ENCODE data around the gene CPSF2.

CPSF2 gene

DNA sequence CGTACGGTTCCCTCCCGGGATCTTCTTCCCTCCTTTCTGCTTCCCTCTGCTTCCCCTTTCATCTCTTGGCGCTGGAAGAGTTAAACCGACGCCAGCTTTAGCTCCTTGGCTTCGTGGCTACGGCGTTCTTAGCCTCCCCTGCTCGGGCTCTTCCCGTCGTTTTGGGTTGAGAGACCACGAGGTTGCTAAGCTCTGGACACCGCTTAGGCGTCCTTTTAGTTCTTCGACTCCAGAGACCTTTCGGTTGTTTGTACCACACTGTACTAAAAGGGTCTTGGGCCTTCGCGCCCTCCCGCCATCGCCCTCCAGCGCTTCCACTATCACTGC lies 545 bp downstream of the CPSF2 start:
- Histone ChIP-seq H4K20me1 (ENCODE audit: insufficient read depth) (no peaks in the 10 kb centered on the region), H3K4me2 (peak overlapping the region; percentile 78), H3K27me3 (ENCODE audit: insufficient read depth, low read depth) (no peaks in the 10 kb centered on the region), H3K36me3 (ENCODE audit: insufficient read depth) (no peaks in the 10 kb centered on the region), H3K79me2 (ENCODE audit: insufficient read depth, low read depth) (peaks cover 14% of the 10 kb centered on the region; the same call in 1 of the 2 replicates), H3K27ac (peak overlapping the region; percentile 89), H3K4me3 (IDR thresholded peaks at IDR 0.05; ENCODE audit: insufficient read depth, low read depth, low read length) (no peak overlapping the region), H3K9ac (peak overlapping the region; percentile 100), H3K4me1 (ENCODE audit: low read depth, poor library complexity, severe bottlenecking) (peaks cover 43% of the 10 kb centered on the region), H2AFZ (ENCODE audit: low read depth) (peak overlapping the region; percentile 73)
- TF ChIP-seq, protein P1, sequence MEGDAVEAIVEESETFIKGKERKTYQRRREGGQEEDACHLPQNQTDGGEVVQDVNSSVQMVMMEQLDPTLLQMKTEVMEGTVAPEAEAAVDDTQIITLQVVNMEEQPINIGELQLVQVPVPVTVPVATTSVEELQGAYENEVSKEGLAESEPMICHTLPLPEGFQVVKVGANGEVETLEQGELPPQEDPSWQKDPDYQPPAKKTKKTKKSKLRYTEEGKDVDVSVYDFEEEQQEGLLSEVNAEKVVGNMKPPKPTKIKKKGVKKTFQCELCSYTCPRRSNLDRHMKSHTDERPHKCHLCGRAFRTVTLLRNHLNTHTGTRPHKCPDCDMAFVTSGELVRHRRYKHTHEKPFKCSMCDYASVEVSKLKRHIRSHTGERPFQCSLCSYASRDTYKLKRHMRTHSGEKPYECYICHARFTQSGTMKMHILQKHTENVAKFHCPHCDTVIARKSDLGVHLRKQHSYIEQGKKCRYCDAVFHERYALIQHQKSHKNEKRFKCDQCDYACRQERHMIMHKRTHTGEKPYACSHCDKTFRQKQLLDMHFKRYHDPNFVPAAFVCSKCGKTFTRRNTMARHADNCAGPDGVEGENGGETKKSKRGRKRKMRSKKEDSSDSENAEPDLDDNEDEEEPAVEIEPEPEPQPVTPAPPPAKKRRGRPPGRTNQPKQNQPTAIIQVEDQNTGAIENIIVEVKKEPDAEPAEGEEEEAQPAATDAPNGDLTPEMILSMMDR (conservative IDR thresholded peaks at IDR 0.05; ENCODE audit: low read depth, low read length) = no peak

DNA sequence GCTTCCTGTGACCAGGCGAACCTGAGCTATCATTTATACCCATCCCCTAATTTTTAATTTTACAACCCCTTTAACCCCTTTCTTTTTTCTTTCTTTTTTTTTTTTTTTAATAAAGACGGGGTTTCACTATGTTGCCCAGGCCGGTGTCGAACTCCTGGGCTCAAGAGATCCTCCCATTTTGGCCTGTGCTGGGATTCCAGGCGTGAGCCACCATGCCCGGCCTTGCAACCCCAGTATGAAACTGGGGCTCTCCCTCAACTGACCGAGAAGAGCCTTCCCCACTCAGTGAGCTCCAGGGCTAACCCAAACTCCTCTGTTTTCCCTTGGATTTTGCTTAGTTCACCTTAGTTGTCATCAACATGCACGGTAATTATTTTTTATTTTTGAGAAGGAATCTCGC lies 992 bp downstream of the CPSF2 start:
- Histone ChIP-seq H2AFZ (ENCODE audit: low read depth) (no peak overlapping the region), H3K27ac (peak overlapping the region; percentile 89), H3K4me3 (IDR thresholded peaks at IDR 0.05; ENCODE audit: insufficient read depth, low read depth, low read length) (no peak overlapping the region), H3K9ac (peak overlapping the region; percentile 100), H3K4me1 (ENCODE audit: low read depth, poor library complexity, severe bottlenecking) (peaks cover 47% of the 10 kb centered on the region), H3K27me3 (ENCODE audit: insufficient read depth, low read depth) (no peaks in the 10 kb centered on the region), H3K4me2 (peak overlapping the region; percentile 78), H4K20me1 (ENCODE audit: insufficient read depth) (no peaks in the 10 kb centered on the region), H3K79me2 (ENCODE audit: insufficient read depth, low read depth) (peaks cover 14% of the 10 kb centered on the region; the same call in 1 of the 2 replicates), H3K36me3 (ENCODE audit: insufficient read depth) (no peaks in the 10 kb centered on the region)
- TF ChIP-seq, protein P1 (conservative IDR thresholded peaks at IDR 0.05; ENCODE audit: low read depth, low read length) = no peak

DNA sequence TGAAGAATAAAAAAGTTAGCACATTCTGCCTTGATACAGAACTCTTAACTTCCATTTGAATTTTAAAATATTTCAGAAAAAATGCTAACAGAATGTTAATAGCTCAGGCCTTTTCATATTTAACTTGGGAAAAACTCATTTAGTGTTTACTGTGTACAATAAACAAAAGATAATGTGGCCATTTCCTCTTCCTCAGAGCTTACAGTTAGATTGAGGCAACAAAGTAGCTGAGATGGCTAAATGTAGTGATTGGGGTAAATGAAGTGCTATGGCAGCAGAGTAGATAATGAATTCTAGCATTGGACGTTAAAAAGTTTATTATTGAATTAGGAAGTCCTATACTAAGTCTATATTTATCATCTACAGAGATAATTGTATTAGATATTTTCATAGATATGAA lies 12.7 kb downstream of the CPSF2 start:
- Histone ChIP-seq H4K20me1 (ENCODE audit: insufficient read depth) (no peaks in the 10 kb centered on the region), H2AFZ (ENCODE audit: low read depth) (no peak overlapping the region), H3K4me2 (no peak overlapping the region), H3K27me3 (ENCODE audit: insufficient read depth, low read depth) (no peaks in the 10 kb centered on the region), H3K27ac (no peak overlapping the region), H3K4me1 (ENCODE audit: low read depth, poor library complexity, severe bottlenecking) (peaks cover 25% of the 10 kb centered on the region), H3K9ac (no peak overlapping the region), H3K79me2 (ENCODE audit: insufficient read depth, low read depth) (no peaks in the 10 kb centered on the region), H3K36me3 (ENCODE audit: insufficient read depth) (no peaks in the 10 kb centered on the region; the same call in 1 of the 2 replicates), H3K4me3 (IDR thresholded peaks at IDR 0.05; ENCODE audit: insufficient read depth, low read depth, low read length) (no peak overlapping the region)
- TF ChIP-seq, protein P1 (conservative IDR thresholded peaks at IDR 0.05; ENCODE audit: low read depth, low read length) = no peak

DNA sequence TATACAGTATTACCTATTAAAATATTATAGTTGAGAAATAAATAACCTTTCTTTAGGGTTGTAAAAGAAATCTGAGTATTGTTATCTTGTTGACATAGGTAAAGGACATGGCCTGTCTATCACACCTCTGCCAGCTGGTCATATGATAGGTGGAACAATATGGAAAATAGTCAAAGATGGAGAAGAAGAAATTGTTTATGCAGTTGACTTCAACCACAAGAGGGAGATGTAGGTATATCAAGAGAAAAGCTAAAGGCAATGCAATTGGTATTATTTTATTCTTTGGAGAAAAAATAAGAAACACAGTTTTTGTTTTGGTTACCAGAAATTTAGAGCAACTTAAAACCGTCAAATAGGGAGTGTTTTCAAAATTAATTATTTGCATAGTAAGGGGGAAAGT lies 13.5 kb downstream of the CPSF2 start:
- peaks cover 18% of the 10 kb centered on the region for H3K4me1 ChIP-seq (ENCODE audit: low read depth, poor library complexity, severe bottlenecking)
- no peak overlapping the region for H3K9ac ChIP-seq
- H3K36me3 ChIP-seq (ENCODE audit: insufficient read depth) = no peaks in the 10 kb centered on the region; the same call in 1 of the 2 replicates
- no peak overlapping the region for H2AFZ ChIP-seq (ENCODE audit: low read depth)
- no peaks in the 10 kb centered on the region for H3K27me3 ChIP-seq (ENCODE audit: insufficient read depth, low read depth)
- H3K4me3 ChIP-seq (IDR thresholded peaks at IDR 0.05; ENCODE audit: insufficient read depth, low read depth, low read length) = no peak overlapping the region
- no peaks in the 10 kb centered on the region for H4K20me1 ChIP-seq (ENCODE audit: insufficient read depth)
- H3K27ac ChIP-seq = no peak overlapping the region
- H3K4me2 ChIP-seq = no peak overlapping the region
- TF ChIP-seq, protein P1 (conservative IDR thresholded peaks at IDR 0.05; ENCODE audit: low read depth, low read length) = peak; percentile 55
- no peaks in the 10 kb centered on the region for H3K79me2 ChIP-seq (ENCODE audit: insufficient read depth, low read depth)
